PC-9 (cell line): ENCODE results near the gene CDC16. TPM values are rescaled to one million over a fixed set of nuclear protein-coding genes. Genes with fewer than 3 reads are reported as not detected.

Source experiments
- BruUV-seq: library from RNA; stranded (reverse); fragments of 400-500 nt; replicated peaks from 2 replicates; lab custom pipeline; 2021; lab: Mats Ljungman, UMichigan
- CTCF ChIA-PET: fragments of 300-600 bp; sonication (Branson Sonifier 250); formaldehyde crosslinking; loops from one replicate; lab custom pipeline; 2022; ENCODE audit warnings: antibody characterized with exemption; lab: Charles Lee
- POLR2A ChIA-PET: fragments of 300-600 bp; sonication (Branson Sonifier 250); formaldehyde crosslinking; loops from one replicate; lab custom pipeline; 2022; ENCODE audit warnings: antibody characterized with exemption; ENCODE audit not compliant: unreplicated experiment; lab: Charles Lee
- DNase-seq, 2 experiments: peaks; one replicate each; pipeline versions ENCODE4 v3.0.0 to v3.0.0-alpha.2; 2015 to 2022; ENCODE audit warnings: mixed read lengths in 1 of 2
- H2AFZ ChIP-seq: fragments of 200-600 bp; sonication (generic); 2 replicates; pipeline ENCODE4 v1.8.1; 2017; ENCODE audit warnings: antibody characterized with exemption
- H3F3A ChIP-seq: fragments of 200-600 bp; sonication (generic); 2 replicates; pipeline ENCODE4 v1.8.1; 2017; ENCODE audit warnings: antibody characterized with exemption, mild to moderate bottlenecking, low read depth; ENCODE audit not compliant: insufficient read depth
- H3K27ac ChIP-seq: fragments of 200-600 bp; sonication (generic); 2 replicates; pipeline ENCODE4 v1.6.1; 2016; ENCODE audit warnings: mixed run types
- H3K27me3 ChIP-seq: fragments of 200-600 bp; sonication (generic); 2 replicates; pipeline ENCODE4 v1.6.1; 2016; ENCODE audit warnings: low read depth, mixed run types; ENCODE audit not compliant: insufficient read depth
- H3K36me3 ChIP-seq: fragments of 200-600 bp; sonication (generic); 2 replicates; pipeline ENCODE4 v1.6.1; 2016; ENCODE audit warnings: low read depth, mixed run types
- H3K4me1 ChIP-seq: fragments of 200-600 bp; sonication (generic); replicated peaks from 2 replicates; pipeline ENCODE4 v1.6.1; 2016; ENCODE audit warnings: mixed run types; ENCODE audit not compliant: insufficient read depth
- H3K4me2 ChIP-seq: fragments of 200-600 bp; sonication (generic); 2 replicates; pipeline ENCODE4 v1.6.1; 2017; ENCODE audit warnings: mixed run types
- H3K4me3 ChIP-seq: fragments of 200-600 bp; sonication (generic); 2 replicates; pipeline ENCODE4 v1.6.1; 2016; ENCODE audit warnings: mixed run types
- H3K79me2 ChIP-seq: fragments of 200-600 bp; sonication (generic); 2 replicates; pipeline ENCODE4 v1.6.1; 2017; ENCODE audit warnings: low read depth, mixed run types
- H3K9me2 ChIP-seq: fragments of 200-600 bp; sonication (generic); 2 replicates; pipeline ENCODE4 v1.8.1; 2017; ENCODE audit warnings: mild to moderate bottlenecking; ENCODE audit not compliant: insufficient read depth
- H3K9me3 ChIP-seq: fragments of 200-600 bp; sonication (generic); 2 replicates; pipeline ENCODE4 v1.8.1; 2016; ENCODE audit warnings: low read depth; ENCODE audit not compliant: insufficient read depth
- H4K20me1 ChIP-seq: fragments of 200-600 bp; sonication (generic); 2 replicates; pipeline ENCODE4 v1.8.1; 2017; ENCODE audit not compliant: insufficient read depth
- EZH2 ChIP-seq: fragments of 200-600 bp; sonication (generic); IDR thresholded peaks from 2 replicates; pipeline ENCODE4 v1.8.0; 2017; ENCODE audit warnings: antibody characterized with exemption, low read depth
- intact Hi-C: fragments of 100-400 bp; cut with micrococcal nuclease; formaldehyde crosslinking; loops from one replicate; pipeline ENCODE4 v1.10.0; 2022; ENCODE audit not compliant: unreplicated experiment
- total RNA-seq: library from RNA; stranded (reverse); gene quantifications from 2 replicates; pipeline ENCODE4 v1.2.3, GENCODE V29; 2021
- TF ChIP-seq, protein P1 (sequence below): fragments of 200-600 bp; sonication (generic); conservative IDR thresholded peaks from 2 replicates; pipeline ENCODE4 v1.6.1; 2017; ENCODE audit warnings: mixed run types, antibody characterized with exemption, mild to moderate bottlenecking, moderate library complexity

CDC16 gene
- total RNA-seq, 1 experiment from 2014 or later, result 56.8 TPM

DNA sequence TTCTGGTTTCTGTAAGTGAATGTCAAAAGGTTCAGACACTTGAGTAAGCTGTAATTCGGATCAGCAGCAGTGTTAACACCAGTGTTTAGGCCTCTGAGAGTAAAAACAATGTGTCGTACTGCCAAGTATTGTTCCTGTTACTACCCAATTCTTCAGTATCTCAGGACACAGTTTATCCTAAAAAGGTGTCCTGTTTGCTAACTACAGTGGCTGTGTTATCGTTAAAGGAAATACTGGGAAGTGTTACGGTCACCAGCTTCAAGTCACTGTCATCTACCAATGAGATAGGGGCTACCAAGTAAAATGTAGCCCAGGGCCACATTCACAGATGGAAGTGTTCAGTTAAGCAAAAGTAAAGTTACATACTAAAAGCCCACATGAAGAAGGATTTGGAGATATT lies 44.4 kb downstream of the CDC16 start:
- DNase-seq, result no peak
- Histone ChIP-seq H3K9me2 (no peaks in the 10 kb centered on the region), H3F3A (peaks cover 38% of the 10 kb centered on the region), H3K4me1 (peaks cover 28% of the 10 kb centered on the region), H4K20me1 (no peaks in the 10 kb centered on the region; the same call in 1 of the 2 replicates), H3K79me2 (peaks cover 21% of the 10 kb centered on the region), H3K4me3 (no peak overlapping the region), H3K36me3 (peaks cover 17% of the 10 kb centered on the region), H3K27ac (peak overlapping the region; percentile 91), H2AFZ (no peak overlapping the region), H3K27me3 (no peaks in the 10 kb centered on the region), H3K9me3 (no peaks in the 10 kb centered on the region), H3K4me2 (peak overlapping the region; percentile 85)
- intact Hi-C loops, result no loop called here
- no TSS peak for BruUV-seq
- no peak for TF ChIP-seq EZH2
- TF ChIP-seq, protein P1, sequence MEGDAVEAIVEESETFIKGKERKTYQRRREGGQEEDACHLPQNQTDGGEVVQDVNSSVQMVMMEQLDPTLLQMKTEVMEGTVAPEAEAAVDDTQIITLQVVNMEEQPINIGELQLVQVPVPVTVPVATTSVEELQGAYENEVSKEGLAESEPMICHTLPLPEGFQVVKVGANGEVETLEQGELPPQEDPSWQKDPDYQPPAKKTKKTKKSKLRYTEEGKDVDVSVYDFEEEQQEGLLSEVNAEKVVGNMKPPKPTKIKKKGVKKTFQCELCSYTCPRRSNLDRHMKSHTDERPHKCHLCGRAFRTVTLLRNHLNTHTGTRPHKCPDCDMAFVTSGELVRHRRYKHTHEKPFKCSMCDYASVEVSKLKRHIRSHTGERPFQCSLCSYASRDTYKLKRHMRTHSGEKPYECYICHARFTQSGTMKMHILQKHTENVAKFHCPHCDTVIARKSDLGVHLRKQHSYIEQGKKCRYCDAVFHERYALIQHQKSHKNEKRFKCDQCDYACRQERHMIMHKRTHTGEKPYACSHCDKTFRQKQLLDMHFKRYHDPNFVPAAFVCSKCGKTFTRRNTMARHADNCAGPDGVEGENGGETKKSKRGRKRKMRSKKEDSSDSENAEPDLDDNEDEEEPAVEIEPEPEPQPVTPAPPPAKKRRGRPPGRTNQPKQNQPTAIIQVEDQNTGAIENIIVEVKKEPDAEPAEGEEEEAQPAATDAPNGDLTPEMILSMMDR, result no peak
- POLR2A ChIA-PET, result no interaction called here
- CTCF ChIA-PET, result no interaction called here

GRCh38 chr13:114279758-114280355 lies 45.2 kb downstream of the CDC16 start:
- peak overlapping the region; percentile 85 for H3K4me2 ChIP-seq
- peak overlapping the region; percentile 77; the same call in 1 of the 2 replicates for H3K4me3 ChIP-seq
- no TSS peak for BruUV-seq
- peak overlapping the region; percentile 91 for H3K27ac ChIP-seq
- TF ChIP-seq, protein P1, result no peak
- no peak for TF ChIP-seq EZH2
- ChIA-PET CTCF (no interaction called here), POLR2A (no interaction called here)
- peaks cover 28% of the 10 kb centered on the region for H3K4me1 ChIP-seq
- peak overlapping the region; percentile 85; the same call in 1 of the 2 replicates for H2AFZ ChIP-seq
- intact Hi-C loops, result no loop called here
- no peaks in the 10 kb centered on the region for H3K9me3 ChIP-seq
- H3F3A ChIP-seq, result peaks cover 38% of the 10 kb centered on the region
- H3K27me3 ChIP-seq, result no peaks in the 10 kb centered on the region
- H3K9me2 ChIP-seq, result no peaks in the 10 kb centered on the region
- no peak for DNase-seq
- peaks cover 28% of the 10 kb centered on the region for H3K79me2 ChIP-seq
- H4K20me1 ChIP-seq, result no peaks in the 10 kb centered on the region; the same call in 1 of the 2 replicates
- H3K36me3 ChIP-seq, result peaks cover 18% of the 10 kb centered on the region

DNA sequence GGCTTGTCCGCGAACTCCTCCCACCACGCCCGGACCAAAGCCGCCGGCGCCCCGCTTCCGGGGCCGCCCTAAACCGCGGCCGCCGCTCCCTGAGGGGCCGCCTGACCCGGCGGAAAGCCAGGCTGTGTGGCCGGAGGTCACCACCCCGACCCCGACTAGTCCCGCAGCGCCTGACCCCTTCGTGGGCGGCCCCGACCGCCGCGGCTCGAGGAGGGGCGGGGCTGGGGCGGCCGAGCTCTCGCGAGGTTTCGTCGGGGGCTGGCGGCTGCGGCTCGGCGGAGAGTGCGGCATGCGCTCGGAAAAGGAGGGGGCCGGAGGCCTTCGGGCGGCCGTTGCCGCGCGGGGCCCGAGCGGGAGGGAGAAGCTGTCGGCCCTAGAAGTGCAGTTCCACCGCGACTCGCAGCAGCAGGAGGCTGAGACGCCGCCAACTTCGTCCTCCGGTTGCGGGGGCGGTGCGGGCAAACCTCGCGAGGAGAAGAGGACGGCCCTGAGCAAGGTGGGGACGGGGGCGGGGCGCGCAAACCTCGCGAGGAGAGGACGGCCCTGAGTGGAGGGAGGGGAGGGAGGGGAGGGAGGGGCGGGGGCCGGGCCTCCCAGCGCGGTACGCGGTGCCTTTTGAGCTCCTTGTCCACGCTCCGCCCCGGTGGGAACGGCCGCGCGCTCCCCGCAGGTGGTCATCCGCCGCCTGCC lies 46.8 kb downstream of the CDC16 start, which contains the start of gene UPF3A:
Gene UPF3A (plus strand): TSS at position 251 of the 690 bp plus-strand sequence. CDS start 39 bp downstream, at position 290.
- DNase-seq, result peak; percentile 76 to 91
- Histone ChIP-seq H3K9me2 (no peaks in the 10 kb centered on the region), H3K4me1 (peaks cover 28% of the 10 kb centered on the region), H3K27ac (peak within 1 kb of the TSS; percentile 91), H3K79me2 (peaks cover 35% of the 10 kb centered on the region), H3K36me3 (peaks cover 19% of the 10 kb centered on the region), H3F3A (peaks cover 38% of the 10 kb centered on the region), H3K4me3 (peak within 1 kb of the TSS; percentile 77), H3K9me3 (no peaks in the 10 kb centered on the region), H2AFZ (peak within 1 kb of the TSS; percentile 95), H4K20me1 (no peaks in the 10 kb centered on the region; the same call in 1 of the 2 replicates), H3K4me2 (peak within 1 kb of the TSS; percentile 95), H3K27me3 (no peaks in the 10 kb centered on the region)
- CTCF ChIA-PET, result no interaction called here
- BruUV-seq, result no TSS peak
- intact Hi-C loops, result loop anchor here (1.0 kb wide), 1 partner anchor 46 kb away; no protein-coding TSS in a partner anchor
- TF ChIP-seq, protein P1, result no peak
- no peak for TF ChIP-seq EZH2
- POLR2A ChIA-PET, result interaction anchor here (0.6 kb wide), 2 partner anchors 12 to 189 kb away, joined by 6 to 11 read pairs; no protein-coding TSS in a partner anchor
